ENCODE measurements around the gene ACP3. TPM values are rescaled to one million over a fixed set of nuclear protein-coding genes. Genes with fewer than 3 reads are reported as not detected.
A peak's percentile ranks its signal among the peaks of the same experiment; 100 is the strongest.

ACP3 gene
- total RNA-seq, 2 donors from 2014 or later, result not detected

- H3K27ac Mint-ChIP-seq, result no peak overlapping the region
- no peaks in the 10 kb centered on the region for H3K36me3 Mint-ChIP-seq
- no peaks in the 10 kb centered on the region for H3K9me3 Mint-ChIP-seq
- H3K4me3 Mint-ChIP-seq, result no peak overlapping the region
- peaks cover 12 to 27% of the 10 kb centered on the region in 2 donors for H3K27me3 Mint-ChIP-seq
- DNase-seq (ENCODE audit: low spot score) (no peak), ATAC-seq (no peak)
- H3K4me1 Mint-ChIP-seq (ENCODE audit: low read depth in 2 of 2), result no peaks in the 10 kb centered on the region
Observed at GRCh38 chr3:132332082-132332481, 14.9 kb downstream of the ACP3 start.

- no peak overlapping the region for H3K4me3 Mint-ChIP-seq
- ATAC-seq, result no peak
- H3K36me3 Mint-ChIP-seq, result no peaks in the 10 kb centered on the region
- H3K9me3 Mint-ChIP-seq, result no peaks in the 10 kb centered on the region
- H3K27me3 Mint-ChIP-seq, result peaks cover 12 to 31% of the 10 kb centered on the region in 2 donors
- H3K4me1 Mint-ChIP-seq (ENCODE audit: low read depth in 2 of 2), result no peaks in the 10 kb centered on the region
- DNase-seq (ENCODE audit: low spot score), result no peak
- H3K27ac Mint-ChIP-seq, result no peak overlapping the region
Observed at GRCh38 chr3:132332508-132332907, 15.3 kb downstream of the ACP3 start.

- H3K4me3 Mint-ChIP-seq, result no peak overlapping the region
- no peak overlapping the region for H3K27ac Mint-ChIP-seq
- ATAC-seq (no peak), DNase-seq (ENCODE audit: low spot score) (no peak)
- H3K27me3 Mint-ChIP-seq, result peaks cover 8 to 20% of the 10 kb centered on the region in 2 donors
- no peaks in the 10 kb centered on the region for H3K36me3 Mint-ChIP-seq
- no peaks in the 10 kb centered on the region for H3K4me1 Mint-ChIP-seq (ENCODE audit: low read depth in 2 of 2)
- no peaks in the 10 kb centered on the region for H3K9me3 Mint-ChIP-seq
Observed at GRCh38 chr3:132341746-132342145, 24.5 kb downstream of the ACP3 start.

GRCh38 chr3:132342183-132342582 is 25.0 kb downstream of the ACP3 start:
- H3K27me3 Mint-ChIP-seq, result peaks cover 8 to 16% of the 10 kb centered on the region in 2 donors
- H3K36me3 Mint-ChIP-seq, result no peaks in the 10 kb centered on the region
- H3K4me3 Mint-ChIP-seq, result no peak overlapping the region
- H3K4me1 Mint-ChIP-seq (ENCODE audit: low read depth in 2 of 2), result no peaks in the 10 kb centered on the region
- H3K27ac Mint-ChIP-seq, result no peak overlapping the region
- no peaks in the 10 kb centered on the region for H3K9me3 Mint-ChIP-seq
- ATAC-seq (no peak), DNase-seq (ENCODE audit: low spot score) (no peak)

GRCh38 chr3:132342610-132343009 is 25.4 kb downstream of the ACP3 start:
- no peak overlapping the region for H3K27ac Mint-ChIP-seq
- ATAC-seq (no peak), DNase-seq (ENCODE audit: low spot score) (no peak)
- H3K36me3 Mint-ChIP-seq, result no peaks in the 10 kb centered on the region
- H3K4me1 Mint-ChIP-seq (ENCODE audit: low read depth in 2 of 2), result no peaks in the 10 kb centered on the region
- no peaks in the 10 kb centered on the region for H3K9me3 Mint-ChIP-seq
- H3K4me3 Mint-ChIP-seq, result no peak overlapping the region
- H3K27me3 Mint-ChIP-seq, result peaks cover 8 to 13% of the 10 kb centered on the region in 2 donors

GRCh38 chr3:132343018-132343612 is 25.9 kb downstream of the ACP3 start:
- Mint-ChIP-seq H3K4me1 (ENCODE audit: low read depth in 2 of 2) (no peaks in the 10 kb centered on the region), H3K9me3 (no peaks in the 10 kb centered on the region), H3K27ac (no peak overlapping the region), H3K4me3 (no peak overlapping the region), H3K36me3 (no peaks in the 10 kb centered on the region), H3K27me3 (peaks cover 8 to 13% of the 10 kb centered on the region in 2 donors)
- DNase-seq (ENCODE audit: low spot score), result no peak
- ATAC-seq, result no peak

DNA sequence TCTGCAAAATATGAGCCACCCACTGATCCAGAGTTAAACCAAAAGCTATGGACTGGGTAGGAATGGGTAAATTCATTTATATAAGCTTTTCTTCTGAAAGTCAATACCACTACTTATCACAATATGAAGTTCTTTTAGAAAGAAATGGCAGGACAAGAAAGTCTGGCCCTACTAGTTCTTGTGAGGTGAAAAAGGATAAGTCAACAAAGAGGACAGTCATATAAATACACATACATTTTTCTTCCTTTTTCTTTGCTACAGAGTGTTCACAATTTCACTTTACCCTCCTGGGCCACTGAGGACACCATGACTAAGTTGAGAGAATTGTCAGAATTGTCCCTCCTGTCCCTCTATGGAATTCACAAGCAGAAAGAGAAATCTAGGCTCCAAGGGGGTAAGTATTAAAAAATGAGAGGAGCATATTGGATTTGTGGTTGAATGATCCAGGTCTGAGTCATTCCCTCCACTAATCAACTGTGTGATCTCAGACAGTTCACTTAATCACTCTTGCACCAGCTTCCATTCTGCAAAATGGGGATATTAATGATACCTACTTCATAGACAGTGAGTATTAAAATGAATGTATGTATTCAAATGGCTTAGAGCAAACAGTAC is 27.6 kb downstream of the ACP3 start:
- ATAC-seq, result no peak
- Mint-ChIP-seq H3K9me3 (no peaks in the 10 kb centered on the region), H3K4me3 (no peak overlapping the region), H3K36me3 (no peaks in the 10 kb centered on the region), H3K27ac (no peak overlapping the region), H3K4me1 (ENCODE audit: low read depth in 2 of 2) (no peaks in the 10 kb centered on the region), H3K27me3 (peaks cover 8 to 13% of the 10 kb centered on the region in 2 donors)
- DNase-seq (ENCODE audit: low spot score), result no peak

GRCh38 chr3:132346841-132347736 is 29.9 kb downstream of the ACP3 start:
- no peak overlapping the region for H3K4me3 Mint-ChIP-seq
- H3K9me3 Mint-ChIP-seq, result no peaks in the 10 kb centered on the region

DNA sequence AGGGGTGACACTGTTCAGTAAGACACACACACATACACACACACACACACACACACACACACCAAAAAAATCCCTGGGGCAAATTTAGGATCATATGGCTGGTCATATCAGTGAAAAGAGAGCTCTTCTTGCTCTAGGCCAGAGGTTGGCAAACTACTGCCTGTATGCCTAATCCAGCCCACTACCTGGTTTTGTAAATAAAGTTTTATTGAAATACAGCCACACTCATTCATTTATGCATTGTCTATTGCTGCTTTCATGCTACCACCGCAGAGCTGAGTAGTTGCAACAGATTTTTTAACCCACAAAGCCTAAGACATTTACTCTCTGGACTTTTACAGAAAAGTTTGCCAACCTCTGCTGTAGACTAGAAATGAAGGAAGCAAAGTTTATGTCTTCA is 30.6 kb downstream of the ACP3 start:
- no peak overlapping the region for H3K4me3 Mint-ChIP-seq

More at GRCh38 chr3:132346841-132347736, 29.9 kb downstream of the ACP3 start:
- DNase-seq (ENCODE audit: low spot score) (no peak), ATAC-seq (no peak)
- Mint-ChIP-seq H3K36me3 (no peaks in the 10 kb centered on the region), H3K4me1 (ENCODE audit: low read depth in 2 of 2) (no peaks in the 10 kb centered on the region), H3K27me3 (peaks cover 10 to 13% of the 10 kb centered on the region in 2 donors), H3K27ac (no peak overlapping the region)

GRCh38 chr3:132348531-132348930 is 31.3 kb downstream of the ACP3 start:
- no peaks in the 10 kb centered on the region for H3K36me3 Mint-ChIP-seq
- DNase-seq (ENCODE audit: low spot score) (no peak), ATAC-seq (no peak)
- no peak overlapping the region for H3K27ac Mint-ChIP-seq
- H3K27me3 Mint-ChIP-seq, result peaks cover 4 to 8% of the 10 kb centered on the region in 2 donors
- H3K9me3 Mint-ChIP-seq, result no peaks in the 10 kb centered on the region
- peaks cover 0 to 4% of the 10 kb centered on the region in 2 donors for H3K4me1 Mint-ChIP-seq (ENCODE audit: low read depth in 2 of 2)
- no peak overlapping the region for H3K4me3 Mint-ChIP-seq

More for the DNA sequence above, 30.6 kb downstream of the ACP3 start:
- Mint-ChIP-seq H3K4me1 (ENCODE audit: low read depth in 2 of 2) (peaks cover 0 to 4% of the 10 kb centered on the region in 2 donors), H3K27ac (no peak overlapping the region), H3K27me3 (peaks cover 8 to 11% of the 10 kb centered on the region in 2 donors), H3K36me3 (no peaks in the 10 kb centered on the region), H3K9me3 (no peaks in the 10 kb centered on the region)
- ATAC-seq (no peak), DNase-seq (ENCODE audit: low spot score) (no peak)

GRCh38 chr3:132350814-132351213 is 33.6 kb downstream of the ACP3 start:
- Mint-ChIP-seq H3K4me3 (no peak overlapping the region), H3K9me3 (no peaks in the 10 kb centered on the region), H3K36me3 (no peaks in the 10 kb centered on the region), H3K4me1 (ENCODE audit: low read depth in 2 of 2) (peaks cover 0 to 4% of the 10 kb centered on the region in 2 donors), H3K27ac (no peak overlapping the region), H3K27me3 (peaks cover 0 to 7% of the 10 kb centered on the region in 2 donors)
- ATAC-seq (no peak), DNase-seq (ENCODE audit: low spot score) (no peak)

GRCh38 chr3:132351222-132351806 is 34.1 kb downstream of the ACP3 start:
- Mint-ChIP-seq H3K4me3 (no peak overlapping the region), H3K36me3 (no peaks in the 10 kb centered on the region), H3K27me3 (peaks cover under 1 to 8% of the 10 kb centered on the region in 2 donors), H3K27ac (no peak overlapping the region), H3K4me1 (ENCODE audit: low read depth in 2 of 2) (peaks cover 0 to 4% of the 10 kb centered on the region in 2 donors), H3K9me3 (no peaks in the 10 kb centered on the region)
- no peak for DNase-seq (ENCODE audit: low spot score)
- peak in 1 of 2 donors; percentile 34 for ATAC-seq

- Mint-ChIP-seq H3K4me3 (no peak overlapping the region), H3K4me1 (ENCODE audit: low read depth in 2 of 2) (peaks cover 0 to 4% of the 10 kb centered on the region in 2 donors), H3K27ac (no peak overlapping the region), H3K9me3 (no peaks in the 10 kb centered on the region), H3K27me3 (peaks cover 11% of the 10 kb centered on the region in 2 donors), H3K36me3 (no peaks in the 10 kb centered on the region)
- DNase-seq (ENCODE audit: low spot score) (peak; percentile 68), ATAC-seq (peak; percentile 76 to 77)
Observed at GRCh38 chr3:132352556-132353143, 35.4 kb downstream of the ACP3 start.

Data from natural killer cell treated with Interleukin-12 subunit alpha and Interleukin-12 subunit beta and Interleukin-15 and Interleukin-18, amount 100 ng/mL, for 72 hours (primary cell).